ENCODE measurements around the gene CCDC78.

CCDC78 gene

GRCh38 chr16:675884-676564, 50.2 kb downstream of the CCDC78 start:
- Histone ChIP-seq H3K4me1 (ENCODE audit: insufficient read depth, low read length) (no peaks in the 10 kb centered on the region), H3K9me3 (ENCODE audit: control insufficient read depth, insufficient read depth, low read length) (no peaks in the 10 kb centered on the region), H3K9ac (ENCODE audit: low read depth, low read length) (peak overlapping the region; percentile 41; the same call in 1 of the 2 replicates), H3K36me3 (ENCODE audit: insufficient read depth, low read length) (peaks cover 11% of the 10 kb centered on the region)

- Histone ChIP-seq H3K9me3 (ENCODE audit: control insufficient read depth, insufficient read depth, low read length) (no peaks in the 10 kb centered on the region), H3K4me1 (ENCODE audit: insufficient read depth, low read length) (no peaks in the 10 kb centered on the region), H3K9ac (ENCODE audit: low read depth, low read length) (peak within 1 kb of the TSS; percentile 41; the same call in 1 of the 2 replicates), H3K36me3 (ENCODE audit: insufficient read depth, low read length) (peaks cover 19% of the 10 kb centered on the region)
Measured at GRCh38 chr16:674968-675883, 51.0 kb downstream of the CCDC78 start, which contains the start of gene RHBDL1. RHBDL1 (plus strand) TSS chr16:675671; CDS start chr16:675791, 120 bp downstream.

- no peaks in the 10 kb centered on the region for H3K9me3 ChIP-seq (ENCODE audit: control insufficient read depth, insufficient read depth, low read length)
- no peak overlapping the region for H3K9ac ChIP-seq (ENCODE audit: low read depth, low read length)
- peaks cover 26% of the 10 kb centered on the region for H3K36me3 ChIP-seq (ENCODE audit: insufficient read depth, low read length)
- no peaks in the 10 kb centered on the region for H3K4me1 ChIP-seq (ENCODE audit: insufficient read depth, low read length)
Measured at GRCh38 chr16:674214-674881, 51.9 kb downstream of the CCDC78 start.

GRCh38 chr16:673399-673991, 52.7 kb downstream of the CCDC78 start:
- Histone ChIP-seq H3K4me1 (ENCODE audit: insufficient read depth, low read length) (no peaks in the 10 kb centered on the region; the same call in 1 of the 2 replicates), H3K36me3 (ENCODE audit: insufficient read depth, low read length) (peaks cover 26% of the 10 kb centered on the region), H3K9ac (ENCODE audit: low read depth, low read length) (no peak overlapping the region)

GRCh38 chr16:672851-673250, 53.4 kb downstream of the CCDC78 start:
- no peaks in the 10 kb centered on the region; the same call in 1 of the 2 replicates for H3K4me1 ChIP-seq (ENCODE audit: insufficient read depth, low read length)
- H3K36me3 ChIP-seq (ENCODE audit: insufficient read depth, low read length): peaks cover 26% of the 10 kb centered on the region
- no peak overlapping the region for H3K9ac ChIP-seq (ENCODE audit: low read depth, low read length)
- H3K9me3 ChIP-seq (ENCODE audit: control insufficient read depth, insufficient read depth, low read length): no peaks in the 10 kb centered on the region

More at GRCh38 chr16:673399-673991, 52.7 kb downstream of the CCDC78 start:
- H3K9me3 ChIP-seq (ENCODE audit: control insufficient read depth, insufficient read depth, low read length): no peaks in the 10 kb centered on the region
